HG03175 (cell line): Measurements from ENCODE around the gene MUC5AC.
"Not testable (repeated sequence)": the region's sequence is repeated elsewhere in the genome, so short reads cannot be mapped to it uniquely, and the experiment has no call there.

ENCODE experiments used
- ATAC-seq: cut with Tn5 transposase; IDR thresholded peaks from one replicate; pipeline ENCODE4 v1.9.1; 2021; ENCODE audit warnings: mild to moderate bottlenecking, moderate library complexity; ENCODE audit not compliant: unreplicated experiment

The MUC5AC gene

GRCh38 chr11:1232883-1233321 lies 75.1 kb downstream of the MUC5AC start:
- ATAC-seq: no peak

- no peak for ATAC-seq
Observed at GRCh38 chr11:1233351-1234053, 75.7 kb downstream of the MUC5AC start.

DNA sequence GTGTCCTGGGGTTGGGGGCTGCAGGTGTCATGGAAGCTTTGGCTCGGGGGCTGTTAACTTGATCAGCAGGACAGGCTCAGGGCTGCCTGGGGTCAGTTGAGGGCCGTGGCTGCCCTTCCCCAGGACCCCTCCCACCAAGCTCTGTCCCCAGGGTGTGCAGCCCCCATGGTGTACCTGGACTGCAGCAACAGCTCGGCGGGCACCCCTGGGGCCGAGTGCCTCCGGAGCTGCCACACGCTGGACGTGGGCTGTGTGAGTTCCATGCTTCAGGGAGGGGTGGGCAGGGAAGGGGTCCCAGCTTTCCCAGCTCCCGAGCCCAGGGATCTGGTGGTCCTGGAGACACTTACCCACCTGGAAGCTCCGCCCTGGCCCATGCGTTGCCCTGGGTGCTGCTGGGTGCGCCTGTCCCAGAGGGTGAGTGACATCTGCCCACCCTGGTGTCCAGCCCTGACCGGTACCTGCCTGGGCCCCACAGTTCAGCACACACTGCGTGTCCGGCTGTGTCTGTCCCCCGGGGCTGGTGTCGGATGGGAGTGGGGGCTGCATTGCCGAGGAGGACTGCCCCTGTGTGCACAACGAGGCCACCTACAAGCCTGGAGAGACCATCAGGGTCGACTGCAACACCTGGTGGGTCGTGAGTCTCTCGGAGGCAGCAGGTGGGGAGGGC lies 76.4 kb downstream of the MUC5AC start:
- no peak for ATAC-seq

GRCh38 chr11:1234771-1235305 lies 77.1 kb downstream of the MUC5AC start:
- ATAC-seq: no peak

DNA sequence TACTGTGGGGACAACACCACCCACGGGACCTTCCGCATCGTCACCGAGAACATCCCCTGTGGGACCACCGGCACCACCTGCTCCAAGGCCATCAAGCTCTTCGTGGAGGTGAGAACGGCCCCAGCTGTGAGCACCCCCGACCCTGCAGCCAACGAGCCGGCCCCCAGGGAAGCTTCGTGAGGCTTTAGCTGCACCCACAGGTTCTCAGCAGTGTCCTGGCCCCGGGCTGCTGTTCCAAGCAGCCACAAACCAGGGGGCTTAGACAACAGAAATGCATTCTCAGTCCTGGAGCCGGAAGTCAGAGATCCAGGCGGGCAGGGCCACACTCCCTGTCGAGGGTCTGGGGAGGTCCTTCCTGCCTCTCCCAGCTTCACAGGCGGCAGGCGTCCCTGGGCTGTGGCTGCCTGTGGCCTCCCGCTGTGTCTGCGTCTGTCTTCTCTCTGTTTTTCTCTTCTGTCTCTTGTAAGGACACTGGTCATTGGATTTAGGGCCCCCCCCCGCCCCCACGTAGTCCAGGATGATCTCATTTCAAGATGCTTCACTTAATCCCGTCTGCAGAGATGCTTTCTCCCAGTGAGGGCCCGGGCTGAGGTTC lies 77.7 kb downstream of the MUC5AC start:
- ATAC-seq: no peak

- ATAC-seq: no peak
Observed at GRCh38 chr11:1235901-1236315, 78.2 kb downstream of the MUC5AC start.

- no peak for ATAC-seq
Observed at GRCh38 chr11:1236316-1237127, 78.8 kb downstream of the MUC5AC start.

- no peak for ATAC-seq
Observed at GRCh38 chr11:1237128-1237580, 79.4 kb downstream of the MUC5AC start.

GRCh38 chr11:1237851-1238250 lies 80.1 kb downstream of the MUC5AC start:
- no peak for ATAC-seq

- no peak for ATAC-seq
Observed at GRCh38 chr11:1238767-1239595, 81.2 kb downstream of the MUC5AC start.

GRCh38 chr11:1239596-1240205 lies 81.9 kb downstream of the MUC5AC start:
- no peak for ATAC-seq

DNA sequence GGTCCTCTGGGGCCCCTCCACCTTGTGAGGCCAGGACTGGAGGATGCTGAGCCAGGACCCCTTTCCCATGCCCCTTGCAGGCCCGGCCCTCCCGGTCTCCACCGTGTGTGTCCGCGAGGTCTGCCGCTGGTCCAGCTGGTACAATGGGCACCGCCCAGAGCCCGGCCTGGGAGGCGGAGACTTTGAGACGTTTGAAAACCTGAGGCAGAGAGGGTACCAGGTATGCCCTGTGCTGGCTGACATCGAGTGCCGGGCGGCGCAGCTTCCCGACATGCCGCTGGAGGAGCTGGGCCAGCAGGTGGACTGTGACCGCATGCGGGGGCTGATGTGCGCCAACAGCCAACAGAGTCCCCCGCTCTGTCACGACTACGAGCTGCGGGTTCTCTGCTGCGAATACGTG lies 83.0 kb downstream of the MUC5AC start:
- ATAC-seq: no peak

DNA sequence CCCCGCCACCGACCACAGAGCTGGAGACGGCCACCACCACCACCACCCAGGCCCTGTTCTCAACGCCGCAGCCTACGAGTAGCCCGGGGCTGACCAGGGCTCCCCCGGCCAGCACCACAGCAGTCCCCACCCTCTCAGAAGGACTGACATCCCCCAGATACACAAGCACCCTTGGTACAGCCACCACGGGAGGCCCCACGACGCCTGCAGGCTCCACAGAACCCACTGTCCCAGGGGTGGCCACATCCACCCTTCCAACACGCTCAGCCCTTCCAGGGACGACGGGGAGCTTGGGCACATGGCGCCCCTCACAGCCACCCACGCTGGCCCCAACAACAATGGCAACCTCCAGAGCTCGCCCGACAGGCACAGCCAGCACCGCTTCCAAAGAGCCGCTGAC lies 84.0 kb downstream of the MUC5AC start:
- ATAC-seq: no peak

DNA sequence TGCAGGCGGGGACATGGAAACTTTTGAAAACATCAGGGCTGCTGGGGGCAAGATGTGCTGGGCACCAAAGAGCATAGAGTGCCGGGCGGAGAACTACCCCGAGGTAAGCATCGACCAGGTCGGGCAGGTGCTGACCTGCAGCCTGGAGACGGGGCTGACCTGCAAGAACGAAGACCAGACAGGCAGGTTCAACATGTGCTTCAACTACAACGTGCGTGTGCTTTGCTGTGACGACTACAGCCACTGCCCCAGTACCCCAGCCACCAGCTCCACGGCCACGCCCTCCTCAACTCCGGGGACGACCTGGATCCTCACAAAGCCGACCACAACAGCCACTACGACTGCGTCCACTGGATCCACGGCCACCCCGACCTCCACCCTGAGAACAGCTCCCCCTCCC lies 84.5 kb downstream of the MUC5AC start:
- ATAC-seq: no peak

- ATAC-seq: not testable (repeated sequence)
Observed at GRCh38 chr11:1242751-1243150, 85.0 kb downstream of the MUC5AC start.

GRCh38 chr11:1243521-1243920 lies 85.8 kb downstream of the MUC5AC start:
- ATAC-seq: not testable (repeated sequence)

DNA sequence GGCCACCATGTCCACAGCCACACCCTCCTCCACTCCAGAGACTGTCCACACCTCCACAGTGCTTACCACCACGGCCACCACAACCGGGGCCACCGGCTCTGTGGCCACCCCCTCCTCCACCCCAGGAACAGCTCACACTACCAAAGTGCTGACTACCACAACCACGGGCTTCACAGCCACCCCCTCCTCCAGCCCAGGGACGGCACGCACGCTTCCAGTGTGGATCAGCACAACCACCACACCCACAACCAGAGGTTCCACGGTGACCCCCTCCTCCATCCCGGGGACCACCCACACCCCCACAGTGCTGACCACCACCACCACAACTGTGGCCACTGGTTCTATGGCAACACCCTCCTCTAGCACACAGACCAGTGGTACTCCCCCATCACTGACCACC lies 86.8 kb downstream of the MUC5AC start:
- ATAC-seq: not testable (repeated sequence)

- ATAC-seq: not testable (repeated sequence)
Observed at GRCh38 chr11:1245717-1246116, 88.0 kb downstream of the MUC5AC start.

- not testable (repeated sequence) for ATAC-seq
Observed at GRCh38 chr11:1246301-1246700, 88.5 kb downstream of the MUC5AC start.

GRCh38 chr11:1247026-1247425 lies 89.3 kb downstream of the MUC5AC start:
- ATAC-seq: not testable (repeated sequence)
